Lung (tissue), 12 donors: ENCODE data around the gene HS1BP3. TPM values are rescaled to one million over a fixed set of nuclear protein-coding genes. Genes with fewer than 3 reads are reported as not detected.

Experiments
- ATAC-seq: fragments of 200-7000 bp; cut with Tn5 transposase; one replicate; pipeline ENCODE4 v1.9.1; 2020; ENCODE audit warnings: moderate number of reproducible peaks; ENCODE audit not compliant: insufficient read depth, low FRiP score
- DNase-seq, 3 donors: peaks; one replicate each; pipeline ENCODE4 v3.0.0-alpha.2; 2013 to 2017
- H3K27ac ChIP-seq, 2 donors: one replicate each; pipeline ENCODE4 v1.5.1; 2013; ENCODE audit warnings: mild to moderate bottlenecking in 2 of 2, moderate library complexity in 2 of 2, control low read depth in 1 of 2, inconsistent platforms in 1 of 2, low read depth in 1 of 2, low read length in 1 of 2
- H3K27me3 ChIP-seq, 3 donors: one replicate each; pipeline ENCODE4 v1.5.1; 2013; ENCODE audit warnings: low read length in 2 of 3; ENCODE audit not compliant: control insufficient read depth in 3 of 3, insufficient read depth in 3 of 3
- H3K36me3 ChIP-seq, 4 donors: one replicate each; pipeline ENCODE4 v1.5.1; 2013; ENCODE audit warnings: low read length in 4 of 4, mild to moderate bottlenecking in 1 of 4, moderate library complexity in 1 of 4; ENCODE audit not compliant: control insufficient read depth in 4 of 4, insufficient read depth in 4 of 4
- H3K4me1 ChIP-seq, 5 donors: one replicate each; pipeline ENCODE4 v1.5.1; 2013; ENCODE audit warnings: low read length in 5 of 5, mild to moderate bottlenecking in 2 of 5, moderate library complexity in 1 of 5; ENCODE audit not compliant: control insufficient read depth in 5 of 5, insufficient read depth in 5 of 5
- H3K4me3 ChIP-seq: one replicate; pipeline ENCODE4 v1.5.1; 2013; ENCODE audit warnings: mild to moderate bottlenecking, control low read depth, moderate library complexity
- H3K9ac ChIP-seq, 2 donors: one replicate each; pipeline ENCODE4 v1.5.1; 2013; ENCODE audit warnings: low read length in 2 of 2, control low read depth in 1 of 2; ENCODE audit not compliant: insufficient read depth in 1 of 2
- H3K9me3 ChIP-seq, 4 donors: one replicate each; pipeline ENCODE4 v1.5.1; 2013; ENCODE audit warnings: low read length in 3 of 4, mild to moderate bottlenecking in 1 of 4, moderate library complexity in 1 of 4; ENCODE audit not compliant: control insufficient read depth in 4 of 4, insufficient read depth in 3 of 4
- CTCF ChIP-seq: IDR thresholded peaks from 2 replicates; pipeline ENCODE4 v1.5.1; 2012; ENCODE audit warnings: mild to moderate bottlenecking; ENCODE audit errors: control extremely low read depth, extremely low read depth
- WGBS, 2 donors: extraction: QIAGEN DNeasy Blood & Tissue Kit; methylation state at CpG; one replicate each; pipeline ENCODE4 v1.1.7; 2013; 5-methylcytosine and 5-hydroxymethylcytosine counted together
- polyA plus RNA-seq, 2 donors: library from polyadenylated mRNA; stranded (reverse); fragments of 200-250 nt; gene quantifications; one replicate each; pipeline ENCODE4 v1.2.1, GENCODE V29; 2013
- total RNA-seq, 2 donors: library from RNA; depleted of rRNA in 1 of 2; stranded (reverse); fragments of >200 nt in 1 of 2; gene quantifications; one replicate each; pipeline ENCODE4 v1.2.1, GENCODE V29; 2014 to 2021
- donor health status: control.
- donor health status: control.
- donor health status: Bipolar disorder and iron deficiency.
- donor health status: healthy.
- donor health status: DM: yes; HTN: yes; CAD: no.

The HS1BP3 gene
- total and polyA plus RNA-seq, 4 donors = 25.4 to 41.4 (median 33.4) TPM

GRCh38 chr2:20611077-20611843, 39.6 kb downstream of the HS1BP3 start:
- Histone ChIP-seq H3K4me1 (peaks cover 22 to 49% (median 41%) of the 10 kb centered on the region in 5 donors), H3K27me3 (no peaks in the 10 kb centered on the region), H3K9ac (peak overlapping the region in 1 of 2 donors; percentile 60), H3K9me3 (peaks cover 0 to 3% (median 0%) of the 10 kb centered on the region in 4 donors), H3K4me3 (no peak overlapping the region), H3K27ac (peak overlapping the region; percentile 63 to 97), H3K36me3 (no peaks in the 10 kb centered on the region)
- peak; percentile 83 for ATAC-seq
- DNase-seq = peak; percentile 92 to 98 (median 97)
- 34 to 55% methylated on average over 15 of the region's 15 CpGs for WGBS, 2 donors
- TF ChIP-seq CTCF = no peak

DNA sequence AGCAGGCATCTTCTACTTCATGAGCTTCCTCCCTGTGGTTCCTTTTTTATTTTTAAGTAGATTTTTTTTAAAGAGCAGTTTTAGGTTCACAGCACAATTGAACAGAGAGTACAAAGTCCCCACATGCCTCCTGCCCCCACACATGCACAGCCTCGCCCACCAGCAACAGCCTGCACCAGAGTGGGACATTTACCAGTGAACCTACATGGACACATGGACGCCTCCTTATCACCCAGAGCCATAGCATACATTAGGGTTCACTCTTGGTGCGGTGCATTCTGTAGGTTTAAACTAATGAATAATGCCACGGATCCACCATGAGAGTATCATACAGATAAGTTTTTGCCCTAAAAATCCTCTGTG, 40.9 kb downstream of the HS1BP3 start:
- no peak for DNase-seq
- H3K4me1 ChIP-seq = peaks cover 16 to 40% (median 29%) of the 10 kb centered on the region in 5 donors

GRCh38 chr2:20609349-20609994, 41.4 kb downstream of the HS1BP3 start:
- ATAC-seq (no peak), DNase-seq (peak; percentile 78 to 89 (median 89))
- Histone ChIP-seq H3K9ac (no peak overlapping the region), H3K27me3 (no peaks in the 10 kb centered on the region), H3K4me3 (no peak overlapping the region), H3K27ac (no peak overlapping the region), H3K36me3 (no peaks in the 10 kb centered on the region), H3K4me1 (peaks cover 13 to 35% (median 23%) of the 10 kb centered on the region in 5 donors), H3K9me3 (peaks cover 0 to 3% (median 0%) of the 10 kb centered on the region in 4 donors)
- 67 to 77% methylated on average over 7 of the region's 7 CpGs for WGBS, 2 donors
- no peak for TF ChIP-seq CTCF

More for the DNA sequence above, 40.9 kb downstream of the HS1BP3 start:
- 71 to 72% methylated on average over 4 of the region's 4 CpGs for WGBS, 2 donors
- Histone ChIP-seq H3K9ac (no peak overlapping the region), H3K4me3 (no peak overlapping the region), H3K9me3 (peaks cover 0 to 3% (median 0%) of the 10 kb centered on the region in 4 donors), H3K27ac (peak overlapping the region in 1 of 2 donors; percentile 54), H3K27me3 (no peaks in the 10 kb centered on the region), H3K36me3 (no peaks in the 10 kb centered on the region)
- TF ChIP-seq CTCF = no peak
- no peak for ATAC-seq
